ENCODE results near the gene SOWAHA.

Gene SOWAHA

DNA sequence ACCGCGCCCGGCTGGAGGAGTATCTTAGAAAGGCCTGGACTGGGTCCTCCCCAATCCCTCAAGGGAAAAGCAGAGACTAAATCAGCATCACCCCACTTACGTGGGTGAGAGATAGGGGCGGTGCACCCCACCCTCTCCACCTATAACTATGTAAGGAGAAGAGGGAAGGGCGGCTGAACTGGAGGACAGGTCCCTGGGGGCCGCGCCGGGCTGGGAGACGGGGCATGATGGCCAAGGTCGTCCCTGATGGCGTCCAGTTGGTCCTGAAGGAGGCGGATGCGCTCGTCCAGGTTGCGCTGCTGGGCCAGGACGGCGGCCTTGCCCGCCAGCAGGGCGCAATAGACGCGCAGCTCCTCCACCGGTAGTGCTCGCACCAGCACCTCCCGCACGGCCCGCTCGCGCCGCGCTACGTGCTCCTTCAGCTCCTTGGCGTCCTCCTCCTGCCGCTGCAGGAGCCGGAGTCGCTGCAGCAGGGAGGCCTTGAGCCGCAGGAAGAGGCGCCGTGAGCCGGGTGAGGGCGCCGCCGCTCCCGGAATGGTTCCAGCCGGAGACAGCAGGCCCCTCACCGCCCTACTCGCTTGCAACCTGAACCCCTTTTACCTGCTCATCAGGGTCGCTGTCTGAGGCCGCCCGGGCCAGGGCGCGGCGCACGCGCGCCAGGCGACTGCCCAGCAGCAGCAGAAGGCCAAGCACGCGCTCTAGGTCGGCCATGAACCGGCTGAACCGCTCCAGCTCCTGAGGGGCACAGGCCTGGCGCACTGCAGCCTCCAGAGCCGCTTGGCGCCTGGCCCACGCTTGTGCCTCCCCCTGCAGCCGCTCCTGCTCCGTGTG, 9.8 kb downstream of the SOWAHA start:
- no peak overlapping the region for H3K4me3 ChIP-seq (ENCODE audit: low read length)
- TF ChIP-seq ZNF274 (IDR thresholded peaks at IDR 0.05; ENCODE audit: low read depth, low read length) = no peak

DNA sequence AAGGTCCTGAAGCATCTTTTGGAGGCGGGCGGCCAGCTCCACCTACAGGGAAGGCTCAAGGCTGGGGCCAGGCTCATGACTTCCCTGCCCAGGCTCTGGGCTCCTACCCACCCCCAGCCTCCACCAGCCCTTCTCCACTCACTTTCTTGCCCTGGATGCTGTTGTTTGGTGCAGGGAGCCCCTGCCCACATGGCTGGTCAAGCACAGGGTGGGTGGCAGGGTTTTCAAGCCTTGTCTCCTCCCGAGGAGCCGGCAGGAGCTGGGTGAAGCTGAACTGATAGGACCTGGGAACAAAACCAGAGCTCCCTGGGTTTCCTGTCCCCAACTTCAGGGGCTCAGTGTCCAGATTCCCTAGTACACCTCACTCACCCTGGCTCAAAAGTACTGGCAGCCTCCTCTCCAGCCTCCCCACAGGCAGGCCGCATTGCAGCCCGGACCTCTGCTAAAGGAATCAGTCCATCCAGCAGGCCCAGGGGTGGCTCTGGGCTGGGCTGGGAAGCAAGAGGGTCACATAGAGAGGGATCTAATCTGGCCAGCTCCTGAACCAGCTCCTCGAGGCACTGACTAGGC, 10.5 kb downstream of the SOWAHA start:
- no peak for TF ChIP-seq ZNF274 (IDR thresholded peaks at IDR 0.05; ENCODE audit: low read depth, low read length)
- H3K4me3 ChIP-seq (ENCODE audit: low read length) = no peak overlapping the region

DNA sequence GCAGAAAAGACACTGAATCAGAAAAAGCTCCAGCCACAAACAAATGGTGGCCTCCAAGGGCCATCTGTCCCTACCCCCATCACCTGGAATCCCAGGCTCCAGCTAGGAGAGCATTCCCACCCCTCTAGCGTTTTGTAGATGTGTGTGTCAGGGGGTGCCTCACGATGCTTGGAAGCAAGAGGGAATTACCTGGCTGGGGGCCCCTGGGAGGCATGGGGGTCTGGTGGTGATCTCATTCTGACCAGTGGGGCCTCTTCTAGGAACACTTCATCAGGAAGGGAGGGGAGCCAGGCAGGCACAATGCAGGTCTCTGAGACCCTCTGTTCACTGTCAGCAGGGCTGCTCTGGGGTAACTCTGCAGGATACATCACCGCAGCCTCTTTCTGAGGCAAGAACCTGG, 11.3 kb downstream of the SOWAHA start:
- no peak for TF ChIP-seq ZNF274 (IDR thresholded peaks at IDR 0.05; ENCODE audit: low read depth, low read length)
- no peak overlapping the region for H3K4me3 ChIP-seq (ENCODE audit: low read length)

DNA sequence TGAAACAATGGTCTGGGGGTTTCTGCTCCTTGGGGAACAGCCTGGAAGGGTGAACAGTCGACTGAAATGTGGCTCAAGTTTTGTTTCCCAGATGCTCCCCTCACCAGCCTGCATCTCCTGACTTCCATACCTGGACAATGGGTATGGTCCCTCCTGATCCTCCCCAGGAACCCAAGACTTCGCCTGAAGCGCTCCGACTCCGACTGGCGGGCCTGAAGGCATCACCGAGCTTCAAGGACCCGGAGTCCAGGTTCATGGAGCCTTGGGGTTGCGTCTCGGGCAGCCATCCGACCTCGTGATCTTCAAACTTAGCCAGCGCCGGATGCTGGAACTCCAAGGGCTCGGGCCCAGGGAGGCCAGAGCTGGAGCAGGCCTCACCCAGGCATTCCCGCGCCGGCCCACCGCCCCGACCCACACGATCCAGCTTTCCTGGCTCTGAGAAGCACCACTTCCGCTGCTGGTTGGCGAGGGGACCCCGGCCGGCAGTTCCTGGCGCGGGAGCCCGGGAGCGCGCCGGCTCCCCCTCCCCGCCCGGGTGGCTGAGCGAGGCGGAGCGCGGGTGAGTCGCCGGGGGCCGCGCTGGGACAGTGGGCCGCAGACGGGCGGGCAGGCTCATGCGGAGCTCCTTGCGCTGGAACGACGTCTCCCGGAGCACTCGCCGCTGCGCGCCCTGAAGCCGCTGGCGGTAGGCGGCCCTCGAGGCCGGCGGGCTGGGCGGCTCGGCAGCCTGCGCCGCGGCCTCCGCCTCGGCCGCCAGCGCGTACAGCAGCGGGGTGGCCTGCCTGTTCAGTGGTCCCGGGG, 12.1 kb downstream of the SOWAHA start:
- no peak for TF ChIP-seq ZNF274 (IDR thresholded peaks at IDR 0.05; ENCODE audit: low read depth, low read length)
- H3K4me3 ChIP-seq (ENCODE audit: low read length) = peak overlapping the region; percentile 17; the same call in 1 of the 2 replicates

DNA sequence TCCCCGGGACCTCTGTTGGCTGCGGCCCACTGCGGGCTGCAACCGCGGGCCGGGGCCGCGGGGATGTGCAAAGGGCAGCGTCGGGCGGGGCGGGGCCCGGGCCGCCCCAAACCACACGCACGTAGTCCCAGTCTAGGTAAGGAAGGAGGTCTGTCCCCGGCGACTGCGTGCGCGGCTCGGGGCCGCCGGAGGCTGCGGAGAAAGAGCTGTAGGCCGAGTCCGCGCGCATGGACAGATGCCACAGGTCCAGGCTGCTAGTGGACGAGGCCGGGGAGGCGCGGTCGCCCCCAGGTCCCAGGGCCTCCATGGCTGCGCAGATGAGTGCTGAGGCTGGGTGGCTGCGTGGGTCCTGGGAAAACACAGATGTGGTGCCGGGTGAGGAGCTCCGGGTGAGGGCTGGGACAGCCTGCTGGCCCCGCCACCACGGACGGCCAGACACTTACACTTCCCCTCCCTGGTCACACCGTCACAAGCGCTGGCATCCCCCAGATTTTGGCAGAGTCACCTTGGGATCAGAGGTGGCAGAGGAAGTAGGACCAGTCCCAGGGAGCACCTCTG, 12.8 kb downstream of the SOWAHA start:
- no peak for TF ChIP-seq ZNF274 (IDR thresholded peaks at IDR 0.05; ENCODE audit: low read depth, low read length)
- peak overlapping the region; percentile 17; the same call in 1 of the 2 replicates for H3K4me3 ChIP-seq (ENCODE audit: low read length)

DNA sequence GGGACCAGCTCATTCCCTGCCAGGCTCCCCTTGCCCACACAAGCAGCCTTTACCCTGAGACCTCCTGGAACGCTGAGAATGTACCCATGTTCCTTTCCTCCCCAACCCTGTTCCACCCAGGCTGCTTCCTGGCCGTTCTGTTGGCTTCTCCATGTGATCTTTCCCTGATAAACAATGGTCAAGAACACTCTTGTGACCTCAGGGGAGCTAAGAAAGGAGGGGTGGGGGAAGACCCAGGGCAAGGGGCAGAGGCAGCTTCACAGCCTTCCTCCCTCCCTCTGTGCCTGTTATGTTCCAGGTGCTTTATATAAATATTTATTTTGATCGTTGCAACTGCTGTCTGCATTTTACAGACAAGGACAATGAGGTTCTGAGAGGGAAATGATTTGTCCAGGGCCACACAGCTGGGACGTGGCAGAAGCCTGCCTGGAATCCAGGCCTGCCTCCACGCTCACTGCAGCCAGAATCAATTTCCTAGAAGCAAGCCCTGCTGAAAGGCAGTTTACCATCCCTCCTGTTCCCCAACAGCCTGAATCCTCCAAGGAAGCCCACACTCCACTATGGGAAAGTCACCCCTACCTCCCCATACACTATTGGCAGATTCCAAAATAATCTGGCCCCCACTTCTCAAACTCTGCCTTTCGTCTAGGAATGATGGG, 13.5 kb downstream of the SOWAHA start:
- H3K4me3 ChIP-seq (ENCODE audit: low read length) = no peak overlapping the region
- TF ChIP-seq ZNF274 (IDR thresholded peaks at IDR 0.05; ENCODE audit: low read depth, low read length) = no peak

DNA sequence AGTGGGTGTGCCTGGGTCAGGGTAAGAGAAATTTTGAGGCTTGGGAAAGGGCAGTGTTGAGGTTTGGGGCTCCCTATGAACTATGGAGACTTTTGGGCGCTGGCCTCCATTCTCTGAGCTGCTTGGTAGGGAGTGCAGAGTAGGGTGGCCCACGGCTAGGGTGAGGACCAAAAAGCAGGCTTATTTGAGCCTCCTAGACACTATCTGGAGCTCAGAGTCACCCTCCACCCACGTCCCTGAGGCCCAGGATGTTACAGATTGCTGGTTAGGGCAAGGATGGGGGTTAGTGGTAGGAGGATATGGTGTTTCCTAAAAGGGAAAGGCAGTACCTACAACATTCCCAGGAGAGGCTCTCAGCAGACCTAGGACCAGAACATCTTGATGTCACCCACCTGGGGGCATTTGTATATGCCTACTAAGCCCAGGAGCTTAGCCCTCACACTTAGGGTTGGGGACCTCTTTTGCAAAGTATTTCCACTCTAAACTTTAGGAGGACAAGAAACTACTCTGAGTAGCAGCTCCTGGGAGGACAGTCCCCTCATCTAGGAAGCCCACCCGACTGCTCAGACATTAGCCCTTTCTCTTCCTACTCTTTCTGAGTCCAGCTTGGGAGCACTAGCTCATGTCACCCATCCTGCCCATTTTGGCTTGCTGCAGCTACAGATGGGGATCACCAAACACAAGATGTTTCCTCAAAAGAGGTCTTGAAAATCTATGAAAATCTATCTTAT, 15.0 kb downstream of the SOWAHA start:
- no peak for TF ChIP-seq ZNF274 (IDR thresholded peaks at IDR 0.05; ENCODE audit: low read depth, low read length)
- H3K4me3 ChIP-seq (ENCODE audit: low read length) = no peak overlapping the region

DNA sequence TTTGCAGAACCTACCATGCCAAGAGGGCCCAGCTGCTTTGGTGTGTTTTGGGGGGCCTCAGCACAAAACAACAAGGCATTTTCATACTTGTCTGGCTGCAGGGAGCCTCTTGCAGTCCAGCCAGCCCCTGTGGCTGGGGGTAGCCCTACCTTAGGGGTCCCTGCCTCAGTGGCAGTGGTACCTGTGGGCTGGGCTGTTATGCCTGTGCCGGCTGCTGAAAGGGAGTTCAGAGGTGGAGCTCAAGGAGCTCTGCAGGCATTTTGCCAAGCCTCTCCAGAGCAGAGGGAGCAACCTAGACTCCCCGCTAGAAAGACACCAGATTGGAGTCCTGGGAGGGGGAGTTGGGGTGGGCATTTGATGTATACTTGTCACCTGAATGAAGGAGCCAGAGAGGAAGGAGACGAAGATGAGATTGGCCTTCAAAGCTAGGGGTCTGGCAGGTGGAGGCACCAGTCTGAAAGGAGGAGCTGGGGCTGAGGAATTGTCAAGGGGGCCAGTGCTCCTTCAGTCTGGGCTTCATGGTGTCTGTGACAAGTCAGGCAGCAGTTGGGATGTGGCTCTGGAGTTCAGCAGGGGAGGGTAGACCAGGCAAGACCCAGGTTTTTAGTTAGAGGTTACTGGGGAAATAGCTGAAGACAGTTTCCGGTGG, 15.9 kb downstream of the SOWAHA start:
- no peak overlapping the region for H3K4me3 ChIP-seq (ENCODE audit: low read length)
- TF ChIP-seq ZNF274 (IDR thresholded peaks at IDR 0.05; ENCODE audit: low read depth, low read length) = no peak

DNA sequence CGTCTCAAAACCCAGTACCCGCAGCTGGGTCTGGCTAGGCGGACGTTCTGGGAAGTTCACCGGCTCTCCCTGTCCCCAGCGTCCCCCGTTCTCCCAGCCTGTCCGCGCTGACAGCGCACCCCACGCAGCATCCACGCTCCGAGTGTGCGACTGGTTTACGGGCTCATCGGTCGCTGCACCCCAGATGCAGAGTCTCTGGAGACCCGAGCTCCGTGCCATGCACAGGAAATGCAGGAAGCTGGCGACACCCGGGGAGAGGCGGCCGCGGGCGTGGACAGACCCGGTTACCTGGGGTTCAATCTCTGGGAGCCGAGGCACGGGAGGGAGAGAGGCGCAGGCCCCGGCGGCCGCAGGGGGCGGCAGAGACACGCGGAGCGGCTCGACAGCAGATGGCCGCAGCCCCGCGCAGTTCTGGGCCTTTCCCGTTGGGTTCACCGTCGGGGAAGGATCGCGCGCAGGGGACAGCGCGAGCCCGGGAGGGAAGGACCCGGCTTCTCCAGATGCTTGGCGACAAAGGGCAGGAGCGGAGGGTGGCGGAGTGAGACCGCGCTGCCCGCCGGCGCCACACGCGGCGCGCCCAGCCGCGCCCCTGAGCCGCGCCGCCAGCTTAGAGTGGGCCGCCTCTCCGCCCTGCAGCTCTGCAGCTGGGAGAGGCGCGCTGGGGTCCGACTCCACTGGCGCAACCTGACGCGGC, 16.8 kb downstream of the SOWAHA start:
- peak overlapping the region; percentile 70; the same call in 1 of the 2 replicates for H3K4me3 ChIP-seq (ENCODE audit: low read length)
- no peak for TF ChIP-seq ZNF274 (IDR thresholded peaks at IDR 0.05; ENCODE audit: low read depth, low read length)

DNA sequence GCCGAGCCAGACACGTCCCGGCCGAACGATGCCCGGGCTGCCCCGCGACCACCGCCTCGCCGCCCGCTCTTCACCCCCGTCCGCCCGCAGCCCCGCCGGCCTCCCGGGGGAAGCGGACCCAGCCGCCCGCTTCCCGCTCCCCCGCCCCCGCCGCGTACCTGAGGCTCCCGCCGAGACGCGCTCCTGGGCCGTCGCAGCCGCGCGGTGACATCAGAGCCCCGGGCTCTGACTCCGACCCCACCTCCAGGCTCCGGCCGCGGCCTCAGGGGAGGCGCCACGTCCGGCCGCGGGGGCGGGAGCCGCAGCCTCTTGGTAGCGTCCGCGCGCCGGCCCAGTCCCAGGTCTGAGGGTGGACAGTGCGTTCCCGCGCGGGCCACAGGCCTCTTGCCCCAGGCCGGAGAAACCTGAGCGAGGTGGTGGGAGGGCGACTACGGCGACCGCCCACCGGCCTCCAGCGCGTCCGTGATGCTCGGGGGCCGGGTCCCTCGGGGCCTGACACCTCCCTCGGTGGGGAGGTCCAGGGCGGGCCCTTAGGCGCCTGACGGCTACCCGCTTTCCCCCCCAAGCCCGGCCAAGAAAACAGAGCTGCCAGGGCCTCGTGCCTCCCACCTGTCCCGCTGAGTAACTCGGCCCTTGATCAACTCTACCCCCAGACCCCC, 17.5 kb downstream of the SOWAHA start, which contains the start of gene SHROOM1:
Gene SHROOM1 (minus strand): TSS at position 212 of the 659 bp plus-strand sequence. CDS start 4,507 bp downstream, outside the sequence.
- H3K4me3 ChIP-seq (ENCODE audit: low read length) = peak within 1 kb of the TSS; percentile 70; the same call in 1 of the 2 replicates
- TF ChIP-seq ZNF274 (IDR thresholded peaks at IDR 0.05; ENCODE audit: low read depth, low read length) = no peak

DNA sequence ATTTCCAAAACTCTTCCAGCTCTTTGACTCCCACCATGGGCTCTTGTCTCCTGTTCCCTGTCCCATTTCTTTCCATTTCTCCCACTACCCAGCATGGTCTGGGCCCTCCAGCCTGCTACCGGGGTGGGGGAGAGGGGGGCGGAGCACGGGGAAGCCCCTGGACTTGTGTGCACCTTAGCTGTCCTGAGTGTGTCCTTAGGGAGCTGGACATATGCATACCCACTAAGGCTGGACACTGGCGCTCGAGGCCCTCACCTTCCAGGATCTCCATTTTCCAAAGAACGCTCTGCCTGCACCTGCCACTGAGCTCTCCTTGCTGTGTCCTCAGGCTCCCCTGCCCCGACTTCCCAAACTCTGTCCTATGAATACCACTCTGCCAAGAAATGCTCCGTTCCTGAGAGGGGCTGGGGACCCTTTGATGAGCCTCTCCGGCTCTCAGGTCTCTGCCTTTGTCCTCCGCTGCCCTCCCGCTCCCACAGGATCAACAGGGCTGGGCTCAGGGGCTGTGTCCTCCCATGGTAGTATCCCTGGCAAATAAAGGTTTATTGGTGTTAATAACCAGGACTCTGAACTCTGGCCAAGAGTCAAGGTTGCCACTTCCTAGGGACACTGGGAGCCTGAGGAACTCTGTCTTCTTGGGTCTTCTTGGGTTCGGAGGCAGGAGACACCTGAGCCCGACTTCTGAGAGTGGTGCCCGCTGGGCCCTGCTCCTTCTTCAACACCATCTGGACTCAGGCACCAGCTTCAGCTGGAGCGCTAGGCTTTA, 18.2 kb downstream of the SOWAHA start:
- no peak for TF ChIP-seq ZNF274 (IDR thresholded peaks at IDR 0.05; ENCODE audit: low read depth, low read length)
- H3K4me3 ChIP-seq (ENCODE audit: low read length) = peak overlapping the region; percentile 70; the same call in 1 of the 2 replicates

Measured in GM08714 (cell line).